SH-SY5Y (cell line): ENCODE data around the gene SLCO4A1.

ENCODE experiments used
- GATA2 ChIP-seq: IDR thresholded peaks from 2 replicates; pipeline ENCODE4 v1.6.1; 2011; ENCODE audit warnings: mild to moderate bottlenecking, low read depth, low read length
- GATA3 ChIP-seq: IDR thresholded peaks from 2 replicates; pipeline ENCODE4 v1.6.1; 2011; ENCODE audit warnings: low read depth, mild to moderate bottlenecking, low read length, moderate library complexity

DNA sequence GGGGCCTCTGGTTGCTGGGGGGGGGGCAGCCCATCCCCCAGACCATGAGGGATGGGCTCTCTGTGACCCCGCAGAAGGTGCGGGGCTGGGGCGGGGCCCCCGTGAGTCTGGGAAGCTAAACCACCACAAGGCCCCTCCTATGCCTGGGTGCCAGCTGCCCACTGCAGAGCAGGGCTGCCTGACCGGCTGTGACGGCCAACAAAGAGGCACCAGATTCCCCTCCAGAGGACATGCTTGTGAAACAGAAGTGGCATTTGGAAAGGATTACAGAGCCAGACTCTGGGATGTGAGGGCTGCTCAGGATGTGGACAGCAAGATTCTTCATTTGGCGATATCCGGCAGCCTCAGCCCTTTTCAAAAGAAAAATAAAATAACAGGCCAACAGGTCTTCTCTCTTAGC lies 49.9 kb downstream of the SLCO4A1 start:
- no peak for TF ChIP-seq GATA2
- TF ChIP-seq GATA3: no peak
